ENCODE measurements around the gene NME4. TPM values are rescaled to one million over a fixed set of nuclear protein-coding genes. Genes with fewer than 3 reads are reported as not detected.

The NME4 gene
- total RNA-seq, 4 donors from 2014 or later = 15.4 to 29.8 (median 19.5) TPM

GRCh38 chr16:400061-400591, 3.1 kb downstream of the NME4 start:
- peak overlapping the region; percentile 77 for H3K4me3 ChIP-seq (ENCODE audit: low read depth, poor library complexity, severe bottlenecking)
- no peak for DNase-seq (ENCODE audit: low spot score in 2 of 2)
- intact Hi-C loops (cut with DNase I; ENCODE audit: low total_unique reads) = no loop called here
- WGBS, 2 donors = 57 to 72% methylated on average over 6 to 10 of the region's 10 CpGs
- TF ChIP-seq POLR2A (IDR thresholded peaks at IDR 0.05) = no peak
- no peak for TF ChIP-seq CTCF (IDR thresholded peaks at IDR 0.05)

DNA sequence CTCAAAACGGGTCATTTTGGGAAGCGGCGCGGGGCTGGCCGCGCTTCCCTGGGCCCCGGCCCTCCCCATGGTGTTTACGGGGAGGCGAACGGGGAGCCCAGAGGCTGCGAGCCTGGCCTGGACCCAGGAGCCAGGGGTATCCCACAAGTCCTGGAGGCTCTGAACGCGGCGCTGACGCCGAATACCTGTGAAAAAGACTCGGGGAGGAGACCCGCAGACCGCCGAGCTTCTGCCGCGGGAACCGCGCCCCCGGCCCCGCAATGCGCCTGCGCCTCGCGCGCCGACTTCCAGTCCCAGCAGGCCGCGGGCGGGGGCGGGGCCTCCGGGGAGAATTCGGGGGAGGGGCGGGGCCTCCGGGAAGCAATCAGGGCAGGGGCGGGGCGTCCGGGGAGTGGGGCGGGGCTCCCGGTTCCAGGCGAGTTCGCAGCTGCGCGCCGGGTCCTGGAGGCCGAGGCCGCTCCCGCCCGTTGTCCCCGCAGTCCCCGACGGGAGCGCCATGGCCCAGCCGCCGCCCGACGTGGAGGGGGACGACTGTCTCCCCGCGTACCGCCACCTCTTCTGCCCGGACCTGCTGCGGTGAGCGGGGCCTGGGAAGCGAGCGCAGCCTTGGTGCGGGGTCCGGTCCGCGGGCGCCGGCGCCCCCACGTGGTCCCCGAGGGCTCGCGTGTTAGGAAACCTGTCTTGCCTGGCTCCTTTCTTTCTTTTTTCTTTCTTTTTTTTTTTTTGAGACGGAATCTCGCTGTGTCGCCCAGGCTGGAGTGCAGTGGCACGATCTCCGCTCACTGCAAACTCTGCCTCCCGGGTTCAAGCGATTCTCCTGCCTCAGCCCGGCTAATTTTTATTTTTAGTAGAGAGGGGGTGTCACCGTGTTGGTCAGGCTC, 4.7 kb downstream of the NME4 start, which contains the start of gene DECR2:
Gene DECR2, plus strand, starts transcription at position 418 of the 881 bp plus-strand sequence. Its CDS starts 79 bp downstream, at position 497.
- DNase-seq (ENCODE audit: low spot score in 2 of 2) = peak; percentile 93 to 99
- whole genome bisulfite sequencing, 2 donors = 1 to 2% methylated on average over 43 to 44 of the region's 91 CpGs
- TF ChIP-seq CTCF (IDR thresholded peaks at IDR 0.05) = no peak
- TF ChIP-seq POLR2A (IDR thresholded peaks at IDR 0.05) = peak in 1 of 2 donors; percentile 65
- peak within 1 kb of the TSS; percentile 77 for H3K4me3 ChIP-seq (ENCODE audit: low read depth, poor library complexity, severe bottlenecking)
- intact Hi-C loops (cut with DNase I; ENCODE audit: low total_unique reads) = no loop called here

DNA sequence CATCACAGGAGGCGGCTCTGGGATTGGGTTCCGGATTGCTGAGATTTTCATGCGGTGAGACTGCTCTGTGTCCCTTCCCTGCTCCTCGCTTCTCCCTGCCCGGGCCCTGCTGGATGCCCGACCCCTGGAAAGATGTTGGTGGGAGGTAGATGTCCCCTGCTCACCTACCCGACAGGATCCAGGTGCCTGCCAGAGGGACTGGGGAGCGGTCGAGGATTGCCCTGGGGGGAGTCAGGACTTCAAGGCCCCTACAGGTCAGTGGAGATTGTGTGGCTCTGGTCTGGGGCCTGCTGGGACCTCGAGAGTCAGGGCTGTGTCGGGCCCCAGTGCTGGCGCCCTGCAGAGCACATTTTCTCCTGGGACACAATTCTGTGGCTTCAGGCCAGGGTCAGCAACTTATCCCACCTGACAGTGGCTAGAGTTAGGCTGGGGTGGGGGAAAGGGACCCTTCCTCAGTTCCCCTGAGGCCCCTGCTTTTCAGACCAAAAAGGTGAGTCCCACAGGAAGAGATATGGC, 8.0 kb downstream of the NME4 start:
- TF ChIP-seq POLR2A (IDR thresholded peaks at IDR 0.05) (no peak), CTCF (IDR thresholded peaks at IDR 0.05) (no peak)
- intact Hi-C loops (cut with DNase I; ENCODE audit: low total_unique reads) = no loop called here
- no peak overlapping the region for H3K4me3 ChIP-seq (ENCODE audit: low read depth, poor library complexity, severe bottlenecking)
- WGBS, 2 donors = 87 to 89% methylated on average over 9 to 12 of the region's 12 CpGs
- DNase-seq (ENCODE audit: low spot score in 2 of 2) = no peak

GRCh38 chr16:405548-406506, 8.8 kb downstream of the NME4 start:
- intact Hi-C loops (cut with DNase I; ENCODE audit: low total_unique reads) = no loop called here
- DNase-seq (ENCODE audit: low spot score in 2 of 2) = no peak
- 82 to 87% methylated on average over 24 to 27 of the region's 27 CpGs for WGBS, 2 donors
- no peak overlapping the region for H3K4me3 ChIP-seq (ENCODE audit: low read depth, poor library complexity, severe bottlenecking)
- TF ChIP-seq CTCF (IDR thresholded peaks at IDR 0.05) (no peak), POLR2A (IDR thresholded peaks at IDR 0.05) (no peak)

GRCh38 chr16:407253-407652, 10.3 kb downstream of the NME4 start:
- H3K4me3 ChIP-seq (ENCODE audit: low read depth, poor library complexity, severe bottlenecking) = no peak overlapping the region
- TF ChIP-seq POLR2A (IDR thresholded peaks at IDR 0.05) = no peak
- no peak for TF ChIP-seq CTCF (IDR thresholded peaks at IDR 0.05)
- 84 to 87% methylated on average over 14 of the region's 16 CpGs for WGBS, 2 donors
- intact Hi-C loops (cut with DNase I; ENCODE audit: low total_unique reads) = no loop called here
- DNase-seq (ENCODE audit: low spot score in 2 of 2) = no peak

All from lower leg skin (tissue), 4 donors.